Kidney (tissue), 14 donors: ENCODE measurements around the gene CLMN. TPM values are rescaled to one million over a fixed set of nuclear protein-coding genes. Genes with fewer than 3 reads are reported as not detected.

Source experiments
- DNase-seq, 5 donors: peaks; one replicate each; pipeline ENCODE4 v3.0.0-alpha.2; 2013 to 2020
- FAIRE-seq: peaks from 2 replicates; lab custom pipeline; 2012; peaks lifted over from hg19 to GRCh38; lab: Jason Lieb, UNC
- H3K27ac ChIP-seq, 2 donors: one replicate each; pipeline ENCODE4 v1.7.0; 2013; ENCODE audit warnings: low read depth in 2 of 2, low read length in 2 of 2, inconsistent platforms in 1 of 2
- H3K27me3 ChIP-seq: one replicate; pipeline ENCODE4 v1.7.1; 2013; ENCODE audit warnings: low read length, inconsistent platforms; ENCODE audit not compliant: control insufficient read depth, insufficient read depth
- H3K36me3 ChIP-seq, 3 donors: one replicate each; pipeline versions ENCODE4 v1.7.0 to v1.7.1; 2013; ENCODE audit warnings: low read length in 3 of 3, control low read depth in 1 of 3, inconsistent platforms in 1 of 3; ENCODE audit not compliant: insufficient read depth in 3 of 3, control insufficient read depth in 2 of 3
- H3K4me1 ChIP-seq, 3 donors: one replicate each; pipeline versions ENCODE4 v1.7.0 to v1.7.1; 2013; ENCODE audit warnings: low read length in 3 of 3, inconsistent platforms in 1 of 3, low read depth in 1 of 3; ENCODE audit not compliant: control insufficient read depth in 2 of 3, insufficient read depth in 2 of 3
- H3K4me3 ChIP-seq, 3 donors: one replicate each; pipeline versions ENCODE4 v1.7.0 to v1.8.1; 2013; ENCODE audit warnings: low read length in 3 of 3, control low read depth in 1 of 3, inconsistent platforms in 1 of 3
- H3K9ac ChIP-seq, 3 donors: one replicate each; pipeline versions ENCODE4 v1.7.0 to v1.7.1; 2013; ENCODE audit warnings: low read length in 3 of 3, control low read depth in 1 of 3, inconsistent platforms in 1 of 3
- H3K9me3 ChIP-seq, 3 donors: one replicate each; pipeline versions ENCODE4 v1.7.0 to v1.7.1; 2013; ENCODE audit warnings: low read length in 3 of 3, control low read depth in 1 of 3, inconsistent platforms in 1 of 3; ENCODE audit not compliant: control insufficient read depth in 2 of 3, insufficient read depth in 1 of 3
- intact Hi-C: fragments of 100-400 bp; cut with DNase I; formaldehyde crosslinking; loops from one replicate; pipeline ENCODE4 v1.11.1; 2022
- polyA plus RNA-seq: library from polyadenylated mRNA; stranded (reverse); fragments of 350-450 nt; fragmentation: Illumina TruSeq; extraction: RNeasy Lipid Tissue Mini Kit (QIAGEN cat#74804); gene quantifications from one replicate; pipeline ENCODE4 v1.2.3, GENCODE V29; 2014; ENCODE audit warnings: low read depth, low replicate concordance; ENCODE audit not compliant: insufficient read depth
- total RNA-seq: library from RNA; stranded (reverse); fragmentation: NEBNext Ultra II Directional; extraction: Animal tissue kit (Norgen Biotek cat#: 25700); gene quantifications from one replicate; pipeline ENCODE4 v1.2.1, GENCODE V29; 2021
- TF ChIP-seq, protein P1 (sequence below): IDR thresholded peaks from 3 replicates; pipeline ENCODE4 v1.5.1; 2012; ENCODE audit warnings: mild to moderate bottlenecking, moderate library complexity, borderline replicate concordance; ENCODE audit not compliant: insufficient read depth; ENCODE audit errors: extremely low read depth
- donor health status: control.
- donor health status: control.
- donor health status: control.
- donor health status: control.
- donor health status: control.
- donor health status: DM: yes; HTN: yes; CAD: no.
- donor health status: Normal renal cell carcinoma (clear cell type).

The CLMN gene
- total and polyA plus RNA-seq, 2 donors from 2014 or later, result 33.1 to 151 TPM

DNA sequence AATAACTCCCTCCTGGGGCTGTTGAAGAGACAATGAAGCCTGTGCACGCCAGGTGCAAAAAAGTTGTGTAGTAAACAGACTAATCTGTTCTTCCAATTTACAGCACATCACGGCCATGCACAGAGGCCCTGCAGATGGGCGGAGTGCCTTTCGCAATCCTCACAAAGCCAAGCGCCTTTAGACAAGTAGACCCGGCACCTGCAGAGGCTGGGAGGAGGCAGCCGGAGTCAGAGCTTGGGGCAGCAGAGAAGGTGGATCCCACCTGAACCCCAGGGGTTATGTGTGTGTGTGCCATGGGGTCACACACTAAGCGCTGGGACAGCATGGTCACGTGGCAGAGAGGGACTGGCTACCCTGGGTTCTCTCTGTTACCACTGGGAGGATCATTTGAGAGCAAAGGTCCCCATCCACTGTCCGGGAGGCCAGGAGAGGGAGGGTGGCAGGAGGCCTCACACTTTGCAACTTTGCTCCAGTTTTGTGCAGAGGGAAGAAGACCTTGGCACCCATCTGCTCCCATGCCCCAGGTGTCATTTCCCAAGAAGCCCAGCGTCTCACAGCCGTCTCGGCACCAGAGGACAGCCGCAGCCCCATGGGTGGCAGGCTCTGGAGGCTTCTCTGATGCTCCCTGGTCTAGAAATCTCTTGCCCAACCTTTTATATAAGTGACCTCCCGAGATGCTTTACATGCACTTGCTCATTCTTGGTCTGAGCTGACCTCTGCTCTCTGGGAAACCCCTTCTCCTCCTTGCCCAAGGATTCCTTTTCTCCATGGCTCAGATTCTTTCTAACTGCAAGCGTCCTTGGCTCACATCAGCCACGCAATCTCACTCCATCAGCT is 82.4 kb downstream of the CLMN start:
- peaks cover 0 to 70% (median 64%) of the 10 kb centered on the region in 3 donors for H3K4me1 ChIP-seq
- TF ChIP-seq, protein P1, sequence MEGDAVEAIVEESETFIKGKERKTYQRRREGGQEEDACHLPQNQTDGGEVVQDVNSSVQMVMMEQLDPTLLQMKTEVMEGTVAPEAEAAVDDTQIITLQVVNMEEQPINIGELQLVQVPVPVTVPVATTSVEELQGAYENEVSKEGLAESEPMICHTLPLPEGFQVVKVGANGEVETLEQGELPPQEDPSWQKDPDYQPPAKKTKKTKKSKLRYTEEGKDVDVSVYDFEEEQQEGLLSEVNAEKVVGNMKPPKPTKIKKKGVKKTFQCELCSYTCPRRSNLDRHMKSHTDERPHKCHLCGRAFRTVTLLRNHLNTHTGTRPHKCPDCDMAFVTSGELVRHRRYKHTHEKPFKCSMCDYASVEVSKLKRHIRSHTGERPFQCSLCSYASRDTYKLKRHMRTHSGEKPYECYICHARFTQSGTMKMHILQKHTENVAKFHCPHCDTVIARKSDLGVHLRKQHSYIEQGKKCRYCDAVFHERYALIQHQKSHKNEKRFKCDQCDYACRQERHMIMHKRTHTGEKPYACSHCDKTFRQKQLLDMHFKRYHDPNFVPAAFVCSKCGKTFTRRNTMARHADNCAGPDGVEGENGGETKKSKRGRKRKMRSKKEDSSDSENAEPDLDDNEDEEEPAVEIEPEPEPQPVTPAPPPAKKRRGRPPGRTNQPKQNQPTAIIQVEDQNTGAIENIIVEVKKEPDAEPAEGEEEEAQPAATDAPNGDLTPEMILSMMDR, result no peak
- intact Hi-C loops, result no loop called here

DNA sequence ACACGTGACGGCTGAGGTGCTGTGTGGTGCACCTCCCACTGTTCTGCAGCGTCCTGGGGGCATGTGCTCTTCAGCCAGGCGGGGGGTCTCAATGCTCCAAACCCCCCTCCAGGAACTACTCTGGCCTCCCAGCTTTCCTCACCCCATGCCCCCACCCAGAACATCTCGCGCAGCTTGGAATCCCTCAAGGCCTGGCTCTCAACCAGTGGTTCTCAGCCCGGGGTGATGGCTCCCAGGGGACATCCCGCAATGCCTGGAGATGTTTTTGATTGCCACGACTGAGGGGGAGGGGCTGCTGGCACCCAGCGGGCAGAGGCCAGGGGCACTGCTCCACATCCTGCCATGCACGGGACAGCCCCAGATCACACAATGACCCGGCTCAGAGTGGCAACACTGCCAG is 83.5 kb downstream of the CLMN start:
- no peaks in the 10 kb centered on the region for H3K36me3 ChIP-seq
- intact Hi-C loops, result no loop called here
- peaks cover 0 to 78% (median 71%) of the 10 kb centered on the region in 3 donors for H3K4me1 ChIP-seq
- TF ChIP-seq, protein P1, result no peak
- FAIRE-seq (no peak), DNase-seq (no peak)
- no peak overlapping the region for H3K4me3 ChIP-seq
- peak overlapping the region in 1 of 3 donors; percentile 37 for H3K9ac ChIP-seq
- no peaks in the 10 kb centered on the region for H3K27me3 ChIP-seq
- H3K9me3 ChIP-seq, result no peaks in the 10 kb centered on the region
- peak overlapping the region; percentile 81 to 91 for H3K27ac ChIP-seq

More for the DNA sequence above, 82.4 kb downstream of the CLMN start:
- H3K9ac ChIP-seq, result no peak overlapping the region
- DNase-seq (no peak), FAIRE-seq (no peak)
- no peak overlapping the region for H3K4me3 ChIP-seq
- peak overlapping the region; percentile 81 to 91 for H3K27ac ChIP-seq
- H3K36me3 ChIP-seq, result no peaks in the 10 kb centered on the region
- H3K9me3 ChIP-seq, result no peaks in the 10 kb centered on the region
- no peaks in the 10 kb centered on the region for H3K27me3 ChIP-seq

DNA sequence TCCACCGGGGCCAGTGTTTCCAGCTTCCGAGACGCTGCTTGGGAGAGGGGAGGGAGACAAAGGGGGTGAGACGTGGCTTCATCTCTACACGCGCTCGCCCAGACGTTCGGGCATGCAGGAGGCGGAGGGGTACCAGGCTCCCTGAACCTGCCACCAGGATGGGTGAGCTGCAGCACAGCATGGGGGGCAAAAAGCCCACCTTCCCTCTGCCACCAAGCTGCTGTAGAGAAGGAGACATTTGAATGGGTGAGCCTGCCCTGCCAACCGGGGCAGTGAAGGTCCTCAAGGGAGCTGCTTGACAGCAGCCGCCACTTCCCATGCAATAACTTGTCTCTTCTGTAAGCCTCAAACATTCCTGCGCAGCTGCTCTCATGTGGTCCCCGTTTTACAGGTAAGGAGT is 83.9 kb downstream of the CLMN start:
- Histone ChIP-seq H3K9ac (no peak overlapping the region), H3K9me3 (no peaks in the 10 kb centered on the region), H3K27ac (peak overlapping the region; percentile 81 to 91), H3K4me1 (peaks cover 0 to 74% (median 70%) of the 10 kb centered on the region in 3 donors), H3K27me3 (no peaks in the 10 kb centered on the region), H3K4me3 (no peak overlapping the region), H3K36me3 (no peaks in the 10 kb centered on the region)
- DNase-seq (no peak), FAIRE-seq (no peak)
- TF ChIP-seq, protein P1, result no peak
- intact Hi-C loops, result no loop called here
